HCT116 (cell line): ENCODE measurements around the gene BICD2. TPM values are rescaled to one million over a fixed set of nuclear protein-coding genes. Genes with fewer than 3 reads are reported as not detected.

Experiments used
- total RNA-seq: library from RNA; stranded (reverse); gene quantifications from one replicate; pipeline ENCODE4 v1.2.1, GENCODE V29; 2021; ENCODE audit not compliant: unreplicated experiment

Gene BICD2
- total RNA-seq, 1 experiment from 2014 or later = 23.4 TPM

Other genes with a start within 250 kb of the BICD2 start
- not detected for gene ECM2, start 228.8 kb downstream of the BICD2 start, total RNA-seq
- 15.4 TPM for gene IPPK, start 94.7 kb downstream of the BICD2 start, total RNA-seq
- 7.2 TPM for gene ZNF484, start 113.2 kb upstream of the BICD2 start, total RNA-seq
- gene FGD3, start 182.7 kb upstream of the BICD2 start, total RNA-seq = 3.3 TPM